ENCODE measurements around the gene CCNL1.

Gene CCNL1

DNA sequence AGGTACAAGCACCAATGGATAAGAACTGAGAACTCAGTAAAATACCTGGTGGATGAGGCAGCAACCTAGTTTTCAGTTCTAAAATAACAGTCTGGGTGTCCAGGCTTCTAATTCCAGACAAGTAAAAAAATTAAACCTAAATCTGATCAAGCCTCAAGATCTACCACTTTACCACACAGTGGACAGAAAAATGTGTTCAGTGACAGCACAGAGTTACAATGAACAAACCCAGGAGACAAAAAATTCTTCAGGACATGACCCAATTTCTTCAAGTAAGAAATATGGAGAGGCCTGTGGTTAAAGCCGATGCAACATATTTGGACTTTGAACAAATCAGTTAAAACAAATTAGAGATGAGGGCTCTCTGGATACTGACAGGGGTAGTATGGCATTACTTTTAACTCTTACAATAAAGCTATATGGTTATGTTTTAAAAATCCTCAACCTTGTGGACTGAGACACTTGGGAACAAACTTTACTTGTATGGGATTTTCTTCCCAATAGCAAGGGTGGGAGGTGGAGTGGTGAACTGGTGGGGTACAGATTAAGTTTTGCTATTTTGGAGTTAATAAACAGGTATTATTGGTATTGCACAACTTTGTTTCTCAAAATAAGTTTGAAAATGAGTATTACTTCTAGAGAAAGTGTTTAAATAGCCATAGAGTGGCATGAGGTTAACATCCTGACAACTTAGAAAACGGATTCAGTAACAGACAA lies 14.2 kb downstream of the CCNL1 start:
- no peak for DNase-seq (ENCODE audit: low read depth)

DNA sequence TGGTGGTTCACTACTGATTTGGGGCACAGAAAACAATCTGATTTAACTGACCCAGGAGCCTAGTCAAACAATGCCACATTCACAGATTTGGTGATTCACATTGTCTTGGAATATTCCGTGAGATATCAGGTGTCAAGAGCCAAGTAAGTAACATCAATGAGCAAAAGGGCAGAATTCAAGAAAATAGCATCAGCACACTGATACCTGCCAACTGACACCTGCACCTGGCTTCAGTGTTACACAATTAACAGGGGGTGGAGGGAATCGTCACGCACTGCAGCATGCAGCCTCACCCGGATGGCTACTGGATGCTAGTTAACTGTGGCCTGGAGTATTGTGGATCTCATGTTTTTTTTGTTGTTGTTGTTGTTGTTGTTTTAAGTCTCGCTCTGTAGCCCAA lies 17.6 kb downstream of the CCNL1 start:
- DNase-seq (ENCODE audit: low read depth), result no peak

DNA sequence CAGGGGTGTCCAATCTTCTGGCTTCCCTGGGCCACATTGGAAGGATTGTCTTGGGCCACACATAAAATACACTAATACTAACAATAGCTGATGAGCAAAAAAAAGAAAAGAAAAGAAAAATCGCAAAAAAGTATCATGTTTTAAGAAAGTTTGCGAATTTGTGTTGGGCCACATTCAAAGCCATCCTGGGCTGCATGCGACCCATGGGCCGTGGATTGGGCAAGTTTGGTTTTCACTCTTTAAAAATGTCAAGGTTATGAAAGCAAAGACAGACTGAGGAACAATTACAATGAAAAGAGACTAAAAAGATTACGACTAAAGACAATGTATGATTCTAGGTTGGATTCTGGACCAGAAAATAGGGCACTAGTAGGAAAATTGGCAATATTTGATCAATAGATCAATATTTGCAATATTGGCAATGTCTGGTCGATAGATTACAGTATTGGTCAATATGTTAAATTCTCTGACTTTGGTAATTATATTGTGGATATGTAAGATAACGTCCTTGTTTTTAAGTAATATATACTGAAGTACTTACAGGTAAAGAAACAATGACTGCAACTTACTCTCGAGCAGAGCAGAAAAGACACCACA lies 19.9 kb downstream of the CCNL1 start:
- DNase-seq (ENCODE audit: low read depth), result no peak

DNA sequence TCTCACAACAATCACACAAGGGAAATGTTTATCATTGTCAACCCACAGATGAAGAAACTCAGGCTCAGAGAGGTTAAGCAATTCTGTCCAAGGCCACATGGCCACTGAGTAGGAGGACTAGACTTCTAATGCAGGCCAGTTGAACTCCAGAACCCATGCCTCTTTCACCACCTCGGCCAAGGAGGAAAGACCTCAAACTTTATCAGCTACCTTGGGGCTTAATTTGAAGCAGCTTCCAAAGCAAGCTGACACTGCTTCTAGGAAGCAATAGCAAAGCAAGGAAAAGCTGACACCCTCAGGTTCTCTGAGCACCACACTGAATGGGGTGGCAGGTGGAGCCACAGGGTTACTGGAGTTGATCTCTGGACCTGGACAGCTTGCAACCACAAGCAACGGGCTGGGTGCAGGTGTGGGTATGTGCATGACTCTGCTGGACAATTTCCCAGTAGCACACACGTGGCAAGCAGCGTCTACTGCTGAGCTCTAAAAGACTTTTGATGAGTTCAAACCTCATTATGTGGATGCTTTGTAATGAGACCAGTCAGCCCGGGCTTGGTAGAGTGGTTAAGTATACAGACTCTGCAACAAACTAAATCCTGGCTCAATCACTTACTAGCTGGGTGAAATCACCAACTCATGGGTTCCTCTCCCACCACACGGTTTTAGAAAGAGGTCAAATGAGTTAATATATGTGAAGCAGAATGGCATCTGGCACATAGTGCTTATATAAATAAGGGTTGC lies 23.1 kb downstream of the CCNL1 start:
- no peak for DNase-seq (ENCODE audit: low read depth)

DNA sequence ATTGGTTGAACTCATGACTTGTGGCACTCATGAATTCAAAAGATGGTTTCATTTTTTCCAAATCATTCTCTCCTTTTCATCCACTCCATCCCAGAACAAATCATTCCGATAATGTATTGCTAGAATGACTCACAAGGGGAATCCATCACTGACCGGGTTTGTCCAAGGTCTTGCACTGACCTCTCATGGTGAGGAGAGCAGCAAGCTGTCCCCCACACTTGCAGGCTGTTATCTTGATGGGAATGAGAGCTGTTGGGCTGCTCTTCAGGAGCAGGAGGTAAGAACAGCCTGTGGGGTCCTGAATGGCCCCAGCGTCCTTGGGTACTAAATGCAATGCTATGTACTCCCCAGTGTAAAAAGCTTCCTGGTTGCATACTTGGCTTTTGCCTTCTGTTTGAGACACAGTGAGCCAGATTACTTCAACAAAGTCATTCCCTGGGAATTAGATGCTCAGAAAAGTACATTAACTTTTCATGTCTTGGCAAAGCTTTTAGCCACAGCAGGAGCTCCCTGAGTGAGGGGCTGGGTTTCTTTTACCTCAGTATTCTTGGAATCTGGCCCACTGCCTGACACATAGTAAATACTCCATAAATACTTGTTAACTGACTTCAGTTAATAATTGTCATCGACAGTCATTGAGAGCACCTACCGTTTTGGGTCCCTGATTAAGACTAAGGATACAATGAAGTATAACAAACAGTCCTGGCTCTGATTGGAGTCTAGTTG lies 24.1 kb downstream of the CCNL1 start:
- no peak for DNase-seq (ENCODE audit: low read depth)

DNA sequence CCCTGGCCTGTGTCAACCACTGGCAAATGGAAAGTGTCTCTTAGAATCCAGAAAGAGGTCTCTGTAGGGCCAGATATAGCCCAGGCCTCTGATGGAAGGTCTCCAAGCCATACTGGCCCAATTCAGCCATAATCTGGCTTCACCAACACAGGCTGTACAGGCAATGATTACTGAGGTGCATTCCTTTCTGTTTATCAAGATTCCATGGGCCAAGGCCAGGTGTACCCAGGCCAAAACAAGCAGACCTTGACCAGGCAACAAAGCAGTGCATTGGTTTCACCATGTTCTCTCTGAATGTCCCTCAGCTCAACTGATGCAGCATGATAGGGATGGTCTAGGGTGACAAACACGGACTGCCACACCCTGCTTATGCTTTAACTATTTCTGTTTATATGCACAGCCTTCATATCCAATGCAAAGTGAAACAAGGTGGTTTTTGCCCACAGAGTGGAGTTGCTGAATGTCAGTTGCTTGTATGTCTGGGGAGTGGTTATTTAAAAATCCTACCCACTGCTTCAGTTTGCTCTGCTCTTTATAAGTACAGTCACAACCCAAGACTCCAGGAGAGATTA lies 25.2 kb downstream of the CCNL1 start:
- DNase-seq (ENCODE audit: low read depth), result no peak

DNA sequence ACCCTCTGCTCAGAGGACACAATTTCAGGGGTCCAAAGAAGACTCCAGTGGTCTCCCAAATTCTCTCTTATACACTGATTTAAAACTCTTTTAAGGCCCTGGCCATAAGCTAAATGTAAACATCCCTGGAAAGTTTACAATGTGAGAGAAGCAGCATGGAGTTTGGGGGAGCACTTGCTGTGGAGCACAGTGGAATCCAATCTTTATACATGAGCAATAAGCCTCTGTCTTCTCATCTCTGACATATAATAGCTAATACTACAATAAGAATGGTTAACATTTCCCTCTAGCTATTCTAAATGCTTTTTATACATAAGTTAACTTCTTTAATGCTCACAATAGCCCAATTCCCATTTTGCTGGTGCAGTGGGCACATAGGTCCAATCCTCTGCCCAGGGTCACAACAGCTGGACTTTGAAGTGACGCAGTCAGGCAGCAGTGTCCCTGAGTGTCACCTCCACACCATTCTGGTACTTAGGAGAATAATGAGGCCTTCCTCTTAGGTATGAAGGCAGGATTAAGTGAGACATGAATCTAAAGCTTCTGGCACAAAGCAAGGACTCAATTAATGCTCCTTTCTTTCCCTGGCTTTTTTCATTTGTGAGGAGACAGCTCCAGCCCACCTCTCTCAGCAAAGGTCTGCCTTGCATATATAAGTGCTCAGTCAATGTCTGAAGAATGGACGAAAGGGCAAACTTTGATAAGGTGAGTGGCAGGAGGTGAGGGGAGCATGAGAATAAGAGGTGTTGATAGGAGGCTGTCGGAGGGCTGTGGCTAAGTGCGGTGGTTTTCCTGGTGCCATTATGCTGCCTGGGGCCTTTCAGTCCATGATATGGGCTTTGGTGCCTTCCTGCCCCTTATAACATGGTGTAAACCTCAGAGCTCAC lies 26.3 kb downstream of the CCNL1 start:
- DNase-seq (ENCODE audit: low read depth), result no peak

DNA sequence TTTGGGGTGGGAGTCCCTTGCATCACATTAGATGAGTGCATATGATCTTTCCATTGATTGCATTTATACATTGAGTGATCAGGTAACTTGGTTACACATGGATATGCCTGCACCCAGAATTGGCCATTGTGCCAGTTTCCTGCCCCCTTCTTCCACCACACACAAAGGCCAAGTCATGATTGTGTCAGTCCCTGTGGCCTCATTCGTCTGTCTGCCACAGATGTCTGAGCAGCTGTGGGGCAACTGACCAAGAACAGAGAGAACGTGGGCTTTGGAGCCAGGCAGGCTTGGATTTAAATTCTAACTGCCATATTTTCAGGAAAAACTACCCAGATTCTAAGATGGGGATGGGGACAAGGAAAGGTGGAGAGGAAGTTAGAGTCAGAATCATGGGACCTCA lies 27.0 kb downstream of the CCNL1 start:
- no peak for DNase-seq (ENCODE audit: low read depth)

DNA sequence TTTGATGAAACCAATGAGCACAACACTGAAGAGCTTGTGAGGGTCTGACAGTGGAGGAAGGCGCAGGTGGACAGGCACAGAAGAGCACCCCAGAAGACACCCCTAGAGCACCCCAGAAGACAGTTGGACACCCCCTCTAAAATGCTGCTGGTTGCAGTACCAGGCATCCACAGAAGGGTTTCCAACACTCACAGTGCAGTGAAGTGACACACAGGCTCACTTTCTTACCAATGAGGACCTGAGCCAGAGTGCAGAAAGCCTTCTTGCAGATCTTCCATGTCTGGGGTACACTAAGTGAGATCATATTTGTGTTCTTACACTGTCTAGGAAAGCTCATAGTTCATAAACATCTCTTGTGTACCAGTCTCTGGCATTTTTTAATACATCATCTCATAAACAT lies 27.6 kb downstream of the CCNL1 start:
- DNase-seq (ENCODE audit: low read depth), result no peak

DNA sequence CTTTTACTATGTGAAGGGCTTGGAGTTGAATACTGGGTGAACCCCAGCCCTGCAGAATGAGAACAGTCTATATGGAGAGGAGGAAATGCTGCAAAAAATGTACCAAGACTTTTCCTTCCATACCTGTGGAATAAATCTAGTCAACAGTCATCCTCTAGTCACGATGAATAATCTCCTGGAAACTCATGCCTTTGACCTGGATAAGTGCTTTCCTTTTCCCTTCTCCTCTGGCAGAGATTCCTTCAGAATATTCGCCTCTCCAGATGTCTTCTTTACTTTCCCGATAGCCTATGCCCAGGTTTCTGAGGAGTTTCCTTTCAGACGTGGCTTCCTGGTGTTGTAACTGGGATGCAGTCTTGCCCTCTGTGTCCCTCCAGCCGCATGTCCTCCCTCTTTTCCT lies 28.1 kb downstream of the CCNL1 start:
- DNase-seq (ENCODE audit: low read depth), result no peak

DNA sequence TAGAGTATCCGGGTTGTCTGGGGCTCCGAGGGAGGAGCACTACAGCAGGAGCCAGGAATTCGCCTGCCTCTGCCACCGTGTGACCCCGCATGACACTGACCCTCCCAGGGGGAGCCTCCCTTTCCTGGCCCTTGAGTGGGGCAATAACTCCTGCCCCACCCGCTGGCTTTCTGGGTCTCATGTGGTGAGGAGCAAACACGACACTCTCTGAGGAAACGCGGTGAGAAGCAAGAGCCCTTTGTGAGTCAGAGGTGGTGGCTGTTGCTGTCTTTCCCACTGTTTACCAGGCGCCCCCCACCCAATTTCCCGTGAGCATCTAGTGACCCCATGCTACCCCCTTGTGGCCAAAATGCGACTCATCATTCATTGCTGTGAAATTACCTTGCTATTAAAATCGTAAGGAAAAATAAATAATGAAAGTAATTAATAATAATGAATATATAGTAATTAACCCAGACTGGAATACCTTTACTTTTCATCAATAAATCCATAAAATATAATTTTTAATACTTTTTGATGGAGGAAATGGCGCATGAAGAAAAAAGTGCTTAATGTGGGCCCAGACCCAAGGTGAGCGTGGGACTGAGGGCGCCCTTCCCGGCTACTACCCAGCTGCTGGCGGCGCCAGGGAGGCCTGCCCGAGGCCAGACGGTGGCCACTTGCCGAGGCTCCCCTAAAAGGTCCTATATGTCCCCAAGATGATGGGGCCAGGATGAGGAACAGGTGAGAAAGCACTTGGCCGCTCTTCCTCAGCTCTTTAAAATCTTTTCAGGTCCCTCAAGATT lies 29.3 kb downstream of the CCNL1 start:
- no peak for DNase-seq (ENCODE audit: low read depth)

DNA sequence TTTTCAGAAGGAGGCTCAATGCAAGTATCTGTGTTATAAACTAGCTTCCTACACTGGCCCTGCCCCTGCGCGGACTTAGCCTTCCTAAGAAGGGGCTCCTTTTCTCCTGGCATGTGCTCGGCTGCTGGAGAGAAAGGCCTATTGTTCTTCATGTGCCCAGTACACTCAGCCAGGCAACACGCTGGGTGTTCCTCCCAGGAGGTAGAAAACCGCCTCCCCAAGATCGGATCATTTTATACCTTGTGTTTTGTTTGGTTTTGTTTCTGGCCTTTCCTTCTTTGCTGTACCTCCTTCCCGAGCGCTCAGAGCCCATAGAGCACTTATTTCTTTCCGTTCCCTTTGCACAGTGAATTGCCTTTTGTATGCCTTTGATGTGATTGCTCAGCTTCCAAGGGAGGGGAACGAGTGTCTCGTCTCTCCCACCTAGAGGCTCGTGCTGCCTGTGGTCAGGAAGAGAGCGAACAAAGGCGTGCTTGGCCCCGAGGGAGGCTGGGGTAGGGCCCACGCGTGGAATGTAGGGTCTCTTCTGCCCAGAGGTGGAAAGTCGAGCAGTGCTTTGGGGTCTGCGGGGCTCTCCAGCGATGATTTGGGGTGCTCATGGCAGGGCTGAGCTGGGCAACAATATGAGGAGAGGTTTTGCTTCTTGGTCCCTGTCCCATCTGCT lies 30.0 kb downstream of the CCNL1 start:
- DNase-seq (ENCODE audit: low read depth), result no peak

DNA sequence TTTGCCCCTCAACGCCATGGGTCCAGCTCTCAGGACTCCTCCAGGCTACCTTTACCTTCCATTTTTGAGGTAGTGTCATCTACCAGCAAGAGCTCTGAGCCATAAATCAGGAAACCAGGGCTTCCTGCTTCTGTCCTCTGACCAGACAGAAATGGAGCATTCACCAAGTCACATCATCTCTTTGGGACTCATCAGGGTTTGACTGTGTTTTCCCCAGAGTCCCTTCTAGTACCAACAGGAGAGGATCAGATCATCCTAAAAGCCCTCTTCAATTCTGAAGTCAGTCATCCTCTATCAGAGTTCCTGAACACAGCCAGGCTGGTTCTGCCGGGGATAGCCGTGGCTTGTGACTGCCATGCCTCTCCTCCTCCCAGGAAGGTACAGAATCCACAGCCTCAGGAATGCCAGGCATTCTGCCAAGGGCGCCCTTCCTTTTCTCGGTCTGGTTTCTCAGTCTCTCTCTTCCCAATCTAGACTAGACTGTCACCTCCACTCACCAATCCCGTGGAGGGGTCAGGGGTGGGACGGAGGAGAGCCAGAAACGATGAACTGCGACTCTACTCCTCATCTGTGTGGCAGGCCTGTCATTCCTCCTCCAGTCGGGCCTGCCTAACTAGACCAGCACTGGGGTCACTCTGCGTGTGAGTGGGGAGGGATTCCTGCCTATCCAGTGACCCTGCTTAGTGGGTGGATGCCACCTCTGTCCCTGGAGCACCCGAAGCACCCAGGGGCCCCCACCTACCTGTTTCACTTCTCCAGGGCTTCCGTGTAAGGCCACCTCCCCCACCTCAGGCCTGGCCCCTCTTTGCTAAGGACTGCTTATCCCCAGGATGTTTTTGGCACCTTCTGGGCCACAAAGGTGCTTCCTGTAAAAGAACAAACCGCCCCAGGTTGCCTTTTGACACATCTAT lies 30.9 kb downstream of the CCNL1 start:
- no peak for DNase-seq (ENCODE audit: low read depth)

DNA sequence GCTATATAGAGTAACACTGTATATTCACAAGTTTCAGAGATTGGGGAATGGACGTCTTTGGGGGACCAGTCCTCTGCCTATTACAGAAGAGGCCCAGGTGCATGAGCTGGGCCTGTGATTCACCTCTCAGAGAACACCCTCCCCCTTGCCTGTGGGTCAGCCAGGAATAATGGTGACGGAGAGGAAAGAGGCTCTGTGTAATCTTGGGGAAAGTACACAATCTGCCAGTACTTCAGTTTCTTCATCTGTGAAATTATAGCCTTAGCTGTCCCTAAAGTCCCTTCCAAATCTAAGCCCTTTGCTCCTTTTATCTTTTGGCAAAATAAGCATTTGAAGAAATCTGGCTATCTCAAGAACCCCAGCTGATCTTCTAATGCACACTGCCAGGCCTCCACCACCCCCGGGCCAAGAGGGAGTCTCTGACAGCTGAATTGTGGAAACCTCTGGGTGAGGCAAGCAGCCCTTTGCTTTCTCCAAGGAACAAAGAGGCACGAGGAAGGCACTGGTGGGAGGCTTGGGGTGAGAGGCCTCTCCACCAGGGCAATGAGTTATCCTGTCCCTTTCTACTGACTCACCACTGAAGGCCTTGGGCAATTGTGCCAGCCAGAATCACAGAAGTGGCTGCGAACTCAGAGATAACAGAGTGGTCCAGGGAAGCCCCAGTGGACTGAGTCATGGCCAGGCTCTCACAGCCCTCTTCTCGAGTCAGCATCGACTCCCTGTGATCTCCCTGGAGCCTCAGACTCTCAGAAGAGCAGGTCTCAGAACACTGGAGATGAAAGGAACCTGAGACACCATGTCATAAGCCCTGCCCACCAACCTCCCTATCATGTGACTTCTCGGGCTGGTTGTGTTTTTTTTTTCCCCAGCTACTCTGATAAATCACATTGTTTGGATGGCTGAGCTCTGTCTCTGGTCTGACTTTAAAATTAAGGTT lies 31.8 kb downstream of the CCNL1 start:
- no peak for DNase-seq (ENCODE audit: low read depth)

DNA sequence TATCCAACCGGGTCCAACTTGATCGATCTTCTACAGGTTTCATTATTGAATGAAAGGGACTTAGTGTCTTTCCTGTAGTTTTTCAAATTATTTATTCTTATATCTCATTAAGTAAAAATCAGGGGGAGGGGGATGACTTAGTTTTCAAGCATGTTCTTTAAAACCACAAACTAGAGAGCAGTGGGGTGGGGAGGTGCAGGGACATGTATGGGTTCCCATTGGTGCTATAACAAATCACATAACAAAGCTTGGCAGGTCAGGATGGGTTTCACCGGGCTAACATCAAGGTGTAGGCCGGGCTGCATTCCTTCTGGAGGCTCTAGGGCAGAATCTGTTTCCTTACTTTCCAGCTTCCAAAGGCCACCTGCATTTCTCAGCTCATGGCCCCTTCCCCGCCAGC lies 32.7 kb downstream of the CCNL1 start:
- no peak for DNase-seq (ENCODE audit: low read depth)

DNA sequence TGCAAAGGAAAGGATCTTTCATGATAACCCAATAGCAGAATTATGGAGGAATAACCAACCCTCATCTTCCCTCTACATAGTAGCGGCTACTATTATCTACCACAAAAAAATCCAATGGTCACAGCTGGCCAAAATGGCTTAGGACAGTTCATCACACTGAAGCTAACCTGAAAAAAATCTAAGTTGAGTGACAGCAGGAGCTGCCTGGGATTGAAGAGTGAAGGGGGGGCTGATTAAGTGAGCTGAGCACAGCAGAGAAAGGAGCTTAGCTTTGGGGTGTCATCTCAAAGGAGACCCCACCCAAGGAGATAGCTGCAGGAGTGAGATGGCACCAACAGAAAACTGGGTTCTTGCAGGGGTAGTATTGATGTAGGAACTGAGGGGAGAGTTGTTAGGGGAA lies 33.6 kb downstream of the CCNL1 start:
- DNase-seq (ENCODE audit: low read depth), result no peak

DNA sequence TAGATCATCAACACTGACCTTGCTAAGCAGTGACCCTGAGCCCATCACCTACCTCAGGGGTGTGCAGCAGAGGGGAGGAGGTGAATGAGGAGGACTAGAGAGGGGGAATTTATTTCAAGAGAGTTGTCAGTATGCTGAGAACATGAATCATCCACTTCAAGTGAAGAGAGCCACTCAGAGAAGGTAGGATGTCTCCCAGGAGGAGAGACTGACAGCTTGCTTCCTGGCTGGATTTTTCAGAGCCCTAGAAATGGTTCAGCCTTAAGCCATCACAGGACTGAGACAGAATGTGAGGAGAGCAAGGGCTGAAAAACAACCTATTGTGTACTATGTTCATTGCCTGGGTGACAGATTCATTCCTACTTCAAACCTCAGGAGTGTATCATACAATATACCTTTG lies 34.8 kb downstream of the CCNL1 start:
- DNase-seq (ENCODE audit: low read depth), result no peak

DNA sequence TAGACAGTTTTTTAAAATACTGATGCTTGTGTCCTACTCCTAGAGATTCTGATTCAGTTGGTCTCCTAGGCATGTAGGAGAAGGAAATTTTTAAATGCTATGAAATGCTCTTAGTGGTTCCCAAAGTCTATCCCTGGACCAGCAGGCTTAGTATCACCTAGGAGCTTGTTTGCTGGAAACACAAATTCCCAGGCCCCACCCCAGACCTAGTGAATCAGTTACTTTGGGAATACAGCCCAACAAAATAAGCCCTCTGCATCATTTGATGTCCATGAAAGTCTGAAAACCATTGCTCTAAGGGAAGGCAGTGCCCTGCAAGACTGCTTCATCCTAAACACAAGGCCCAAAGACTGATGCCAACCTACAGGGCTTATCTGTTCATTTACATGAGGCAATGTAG lies 36.3 kb downstream of the CCNL1 start:
- no peak for DNase-seq (ENCODE audit: low read depth)
